HCT116 (cell line): ENCODE data around the gene LAD1. TPM values are rescaled to one million over a fixed set of nuclear protein-coding genes. Genes with fewer than 3 reads are reported as not detected.
A peak's percentile ranks its signal among the peaks of the same experiment; 100 is the strongest.

Experiments used
- ATAC-seq: fragments of 200-7000 bp; cut with Tn5 transposase; 2 replicates; pipeline ENCODE4 v1.9.1; 2020; ENCODE audit warnings: mild to moderate bottlenecking, moderate library complexity
- BruUV-seq: library from RNA; stranded (reverse); fragments of 400-500 nt; replicated peaks from 2 replicates; lab custom pipeline; 2021; lab: Mats Ljungman, UMichigan
- CTCF ChIA-PET: fragments of 300-600 bp; sonication (Branson Sonifier 250); formaldehyde crosslinking; loops from one replicate; lab custom pipeline; 2021; ENCODE audit warnings: antibody characterized with exemption; lab: Charles Lee
- POLR2A ChIA-PET: fragments of 300-600, 350-600 bp; sonication (Branson Sonifier 250); formaldehyde crosslinking; loops from one replicate; lab custom pipeline; 2021; ENCODE audit warnings: antibody characterized with exemption; lab: Charles Lee
- RAD21 ChIA-PET, 2 experiments: fragments of 300-600 bp; sonication (Branson Sonifier 250); formaldehyde crosslinking; loops; one replicate each; lab custom pipeline; 2023; ENCODE audit warnings: low total read pairs in 2 of 2; ENCODE audit not compliant: uncharacterized antibody in 2 of 2, unreplicated experiment in 2 of 2, low non-redundant PET in 1 of 2; lab: Charles Lee
- DNase-seq: peaks from one replicate; pipeline ENCODE4 v3.0.0-alpha.2; 2010; ENCODE audit warnings: low read depth, low spot score
- H2AFZ ChIP-seq: fragments of 200-600 bp; shearing (Covaris generic), sonication (generic); 2 replicates; pipeline ENCODE4 v1.6.1; 2017; ENCODE audit warnings: low read depth, mixed run types, mixed read lengths, antibody characterized with exemption, low read length; ENCODE audit not compliant: poor library complexity, severe bottlenecking
- H3K27ac ChIP-seq: 2 replicates; pipeline ENCODE4 v1.5.1; 2012; ENCODE audit warnings: low read depth, low read length
- H3K27me3 ChIP-seq: fragments of 200-600 bp; sonication (generic); 2 replicates; pipeline ENCODE4 v1.6.1; 2016; ENCODE audit warnings: mixed run types, low read length, mixed read lengths; ENCODE audit not compliant: insufficient read depth
- H3K36me3 ChIP-seq, 2 experiments: fragments of 200-500 bp in 1 of 2; fragments of 200-600 bp in 1 of 2; sonication (Bioruptor generic) in 1 of 2; sonication (generic) in 1 of 2; 2 replicates each; pipeline versions ENCODE4 v1.5.1 to v1.6.1; 2014 to 2016; ENCODE audit warnings: low read length in 2 of 2, inconsistent platforms in 1 of 2, mixed read lengths in 1 of 2, mixed run types in 1 of 2; ENCODE audit not compliant: insufficient read depth in 2 of 2, control insufficient read depth in 1 of 2
- H3K4me1 ChIP-seq, 2 experiments: fragments of 200-600 bp in 1 of 2; sonication (generic) in 1 of 2; 2 replicates each; pipeline versions ENCODE4 v1.5.1 to v1.6.1; 2012 to 2017; ENCODE audit warnings: low read length in 2 of 2, inconsistent platforms in 1 of 2, mild to moderate bottlenecking in 1 of 2, mixed read lengths in 1 of 2, mixed run types in 1 of 2, moderate library complexity in 1 of 2; ENCODE audit not compliant: insufficient read depth in 2 of 2, control insufficient read depth in 1 of 2
- H3K4me2 ChIP-seq: fragments of 200-600 bp; sonication (generic); 2 replicates; pipeline ENCODE4 v1.6.1; 2017; ENCODE audit warnings: mixed run types, low read length, mixed read lengths
- H3K4me3 ChIP-seq, 2 experiments: fragments of 200-600 bp in 1 of 2; sonication (generic) in 1 of 2; replicated peaks in 1 of 2; 2 replicates each; pipeline ENCODE4 v1.5.1; 2011 to 2016; ENCODE audit warnings: low read length in 2 of 2, control low read depth in 1 of 2, low read depth in 1 of 2, mild to moderate bottlenecking in 1 of 2, mixed read lengths in 1 of 2, mixed run types in 1 of 2
- H3K79me2 ChIP-seq: fragments of 200-600 bp; sonication (generic); 2 replicates; pipeline ENCODE4 v1.6.1; 2017; ENCODE audit warnings: mild to moderate bottlenecking, mixed run types, low read length, moderate library complexity, mixed read lengths; ENCODE audit not compliant: insufficient read depth
- H3K9ac ChIP-seq: fragments of 200-600 bp; sonication (generic); 2 replicates; pipeline ENCODE4 v1.6.1; 2016; ENCODE audit warnings: low read length, mixed read lengths
- H3K9me2 ChIP-seq: fragments of 200-600 bp; sonication (generic), shearing (Covaris generic); 2 replicates; pipeline ENCODE4 v1.6.1; 2017; ENCODE audit warnings: mixed run types, mild to moderate bottlenecking, moderate library complexity; ENCODE audit not compliant: insufficient read depth
- H3K9me3 ChIP-seq, 2 experiments: fragments of 200-500 bp in 1 of 2; fragments of 200-600 bp in 1 of 2; sonication (Bioruptor generic) in 1 of 2; sonication (generic) in 1 of 2; 2 replicates each; pipeline ENCODE4 v1.6.1; 2014 to 2017; ENCODE audit warnings: low read length in 2 of 2, mixed read lengths in 2 of 2, inconsistent platforms in 1 of 2, low read depth in 1 of 2, mild to moderate bottlenecking in 1 of 2, mixed run types in 1 of 2, moderate library complexity in 1 of 2; ENCODE audit not compliant: control insufficient read depth in 1 of 2, insufficient read depth in 1 of 2
- H4K20me1 ChIP-seq: fragments of 200-600 bp; sonication (generic), shearing (Covaris generic); 2 replicates; pipeline ENCODE4 v1.6.1; 2017; ENCODE audit warnings: mixed run types, mild to moderate bottlenecking, moderate library complexity; ENCODE audit not compliant: insufficient read depth
- CEBPB ChIP-seq: IDR thresholded peaks from 2 replicates; pipeline ENCODE4 v1.6.1; 2012; ENCODE audit warnings: low read depth
- CTCF ChIP-seq, 3 experiments: fragments of 200-600 bp in 1 of 3; sonication (generic) in 1 of 3; IDR thresholded peaks in 2 of 3; conservative IDR thresholded peaks in 1 of 3; 2 replicates each; pipeline ENCODE4 v1.5.1; 2012 to 2017; ENCODE audit warnings: low read depth in 2 of 3, low read length in 2 of 3, antibody characterized with exemption in 1 of 3, borderline replicate concordance in 1 of 3, control low read depth in 1 of 3, mild to moderate bottlenecking in 1 of 3, mixed read lengths in 1 of 3, mixed run types in 1 of 3, moderate library complexity in 1 of 3; ENCODE audit not compliant: insufficient read depth in 1 of 3
- FOSL1 ChIP-seq: IDR thresholded peaks from 2 replicates; pipeline ENCODE4 v1.6.1; 2012; ENCODE audit warnings: low read depth
- POLR2A ChIP-seq: IDR thresholded peaks from 2 replicates; pipeline ENCODE4 v1.7.0; 2011; ENCODE audit warnings: borderline replicate concordance; ENCODE audit not compliant: insufficient read depth, insufficient read length; ENCODE audit errors: extremely low read depth
- RAD21 ChIP-seq: IDR thresholded peaks from 2 replicates; pipeline ENCODE4 v1.6.1; 2012; ENCODE audit warnings: low read depth, mild to moderate bottlenecking
- YY1 ChIP-seq: IDR thresholded peaks from 2 replicates; pipeline ENCODE4 v1.6.1; 2011; ENCODE audit warnings: low read length, low read depth, moderate library complexity, mild to moderate bottlenecking; ENCODE audit not compliant: insufficient replicate concordance; ENCODE audit errors: extremely low read depth
- ZFX ChIP-seq: fragments of 450-650 bp; IDR thresholded peaks from 2 replicates; pipeline ENCODE4 v1.6.1; 2017
- ZNF274 ChIP-seq: fragments of 200-500 bp; sonication (Bioruptor generic); IDR thresholded peaks from 2 replicates; pipeline ENCODE4 v1.6.1; 2014; ENCODE audit warnings: mild to moderate bottlenecking, low read depth, low read length, inconsistent platforms
- intact Hi-C: fragments of 100-400 bp; cut with micrococcal nuclease; formaldehyde crosslinking; loops from 2 replicates; pipeline ENCODE4 v1.10.0; 2022
- total RNA-seq: library from RNA; stranded (reverse); gene quantifications from one replicate; pipeline ENCODE4 v1.2.1, GENCODE V29; 2021; ENCODE audit not compliant: unreplicated experiment

LAD1 gene
- total RNA-seq, 1 experiment from 2014 or later: 56.1 TPM

GRCh38 chr1:201376464-201377374 lies 22.4 kb downstream of the LAD1 start:
- Histone ChIP-seq H3K4me1 (peaks cover 5 to 25% of the 10 kb centered on the region in 2 experiments; a peak in 3 of 4 replicates), H3K36me3 (no peaks in the 10 kb centered on the region), H3K9ac (no peak overlapping the region), H3K79me2 (no peaks in the 10 kb centered on the region), H3K27ac (no peak overlapping the region), H3K4me2 (peak overlapping the region; percentile 42), H3K9me3 (no peaks in the 10 kb centered on the region), H4K20me1 (no peaks in the 10 kb centered on the region), H3K4me3 (no peak overlapping the region), H3K27me3 (peaks cover 8% of the 10 kb centered on the region; the same call in 1 of the 2 replicates), H2AFZ (no peak overlapping the region), H3K9me2 (no peaks in the 10 kb centered on the region)
- CTCF ChIA-PET: interaction anchor here (0.6 to 2.5 kb wide), 9 partner anchors 9 to 73 kb away, joined by 3 to 10 read pairs (median 4); no protein-coding TSS in a partner anchor
- DNase-seq (peak; percentile 59), ATAC-seq (peak; percentile 86)
- no TSS peak for BruUV-seq
- RAD21 ChIA-PET: no interaction called here
- POLR2A ChIA-PET: no interaction called here
- no peak for TF ChIP-seq ZFX
- TF ChIP-seq CEBPB: no peak
- TF ChIP-seq YY1: no peak
- no peak for TF ChIP-seq ZNF274
- TF ChIP-seq CTCF (IDR thresholded peaks at IDR 0.05 in 2 of 3, conservative IDR thresholded peaks at IDR 0.05 in 1 of 3; ENCODE audit: borderline replicate concordance in 1 of 3, insufficient read depth in 1 of 3, low read depth in 2 of 3, low read length in 2 of 3): peak; percentile 45 to 93 (median 86); a peak in 5 of 6 replicates
- no peak for TF ChIP-seq POLR2A
- TF ChIP-seq RAD21: peak; percentile 46
- TF ChIP-seq FOSL1: no peak
- intact Hi-C loops: no loop called here
